ENCODE results near the gene RPL38. TPM values are rescaled to one million over a fixed set of nuclear protein-coding genes. Genes with fewer than 3 reads are reported as not detected.

The RPL38 gene
- total RNA-seq, 1 donor, result 400 TPM

DNA sequence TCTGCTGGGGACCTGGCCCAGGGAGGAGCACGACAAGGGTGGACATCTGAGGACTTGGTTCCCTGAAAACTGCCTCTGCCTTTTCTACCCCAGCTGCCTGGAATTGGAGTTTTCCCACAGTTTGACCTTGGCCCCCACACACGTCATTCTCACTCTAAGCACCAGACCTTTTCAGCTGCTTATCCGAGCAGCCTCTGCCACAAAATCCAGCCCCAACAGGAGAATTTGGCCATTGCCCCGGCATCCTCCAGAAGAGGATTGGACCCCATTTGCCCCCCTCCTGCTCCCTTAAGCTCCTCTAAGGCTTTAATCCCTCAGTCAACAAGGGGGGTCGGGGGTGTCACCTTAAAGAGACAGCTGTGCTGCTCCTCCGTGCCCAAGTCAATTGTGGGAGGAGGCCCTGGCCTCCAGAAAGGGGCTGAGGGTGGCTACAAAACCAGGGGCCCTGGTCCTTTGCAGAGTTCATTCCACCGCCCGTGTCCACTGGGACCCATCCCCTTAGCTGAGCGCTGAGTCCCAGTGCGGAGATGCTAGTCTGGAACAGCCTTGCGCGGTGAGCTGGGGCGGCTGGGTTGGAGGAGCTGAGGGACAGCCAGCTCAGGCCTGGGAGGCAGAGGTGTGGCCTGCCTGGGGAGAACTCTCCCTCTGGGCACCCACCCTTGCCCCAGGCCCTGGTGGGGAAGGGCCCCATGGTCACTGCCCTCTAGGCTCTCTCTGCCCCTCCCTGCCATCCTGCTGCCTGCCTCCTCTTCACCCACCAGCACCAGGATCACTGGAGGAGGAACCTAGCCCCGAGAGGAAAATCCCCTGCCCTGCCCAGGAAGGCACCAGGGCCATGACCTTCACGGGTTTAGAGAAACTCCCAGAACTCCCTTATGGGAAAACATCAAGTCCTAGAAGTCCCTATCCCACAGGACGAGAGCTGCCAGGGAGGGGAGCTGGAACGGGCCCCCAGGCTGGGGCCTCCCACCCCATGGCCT, 28.7 kb downstream of the RPL38 start:
- no peak for DNase-seq (ENCODE audit: low read depth)
- TF ChIP-seq, protein P1, sequence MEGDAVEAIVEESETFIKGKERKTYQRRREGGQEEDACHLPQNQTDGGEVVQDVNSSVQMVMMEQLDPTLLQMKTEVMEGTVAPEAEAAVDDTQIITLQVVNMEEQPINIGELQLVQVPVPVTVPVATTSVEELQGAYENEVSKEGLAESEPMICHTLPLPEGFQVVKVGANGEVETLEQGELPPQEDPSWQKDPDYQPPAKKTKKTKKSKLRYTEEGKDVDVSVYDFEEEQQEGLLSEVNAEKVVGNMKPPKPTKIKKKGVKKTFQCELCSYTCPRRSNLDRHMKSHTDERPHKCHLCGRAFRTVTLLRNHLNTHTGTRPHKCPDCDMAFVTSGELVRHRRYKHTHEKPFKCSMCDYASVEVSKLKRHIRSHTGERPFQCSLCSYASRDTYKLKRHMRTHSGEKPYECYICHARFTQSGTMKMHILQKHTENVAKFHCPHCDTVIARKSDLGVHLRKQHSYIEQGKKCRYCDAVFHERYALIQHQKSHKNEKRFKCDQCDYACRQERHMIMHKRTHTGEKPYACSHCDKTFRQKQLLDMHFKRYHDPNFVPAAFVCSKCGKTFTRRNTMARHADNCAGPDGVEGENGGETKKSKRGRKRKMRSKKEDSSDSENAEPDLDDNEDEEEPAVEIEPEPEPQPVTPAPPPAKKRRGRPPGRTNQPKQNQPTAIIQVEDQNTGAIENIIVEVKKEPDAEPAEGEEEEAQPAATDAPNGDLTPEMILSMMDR (IDR thresholded peaks at IDR 0.05; ENCODE audit: insufficient read depth, low read length), result no peak
- no peak overlapping the region for H3K4me3 ChIP-seq (ENCODE audit: low read depth, low read length)

DNA sequence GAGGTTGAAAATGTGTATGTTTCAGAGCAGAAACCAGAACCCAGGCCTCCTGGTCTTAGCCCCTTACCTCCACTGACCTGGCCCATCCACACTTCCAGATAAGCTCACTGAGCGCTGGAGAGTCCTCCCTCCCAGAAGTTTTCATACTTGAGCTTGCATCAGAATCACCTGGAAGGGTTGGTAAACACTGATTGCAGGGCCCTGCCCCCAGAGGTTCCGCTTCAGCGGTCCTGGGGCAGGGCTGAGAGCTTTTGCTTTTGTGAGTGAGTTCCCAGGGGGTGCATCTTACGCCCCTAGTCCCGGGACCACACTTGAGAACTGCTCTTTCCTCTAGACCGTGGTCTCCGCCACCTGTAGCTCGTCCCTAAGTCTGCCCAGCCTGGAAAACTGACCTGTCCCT, 30.5 kb downstream of the RPL38 start:
- no peak overlapping the region for H3K4me3 ChIP-seq (ENCODE audit: low read depth, low read length)
- TF ChIP-seq, protein P1 (IDR thresholded peaks at IDR 0.05; ENCODE audit: insufficient read depth, low read length), result no peak
- no peak for DNase-seq (ENCODE audit: low read depth)

DNA sequence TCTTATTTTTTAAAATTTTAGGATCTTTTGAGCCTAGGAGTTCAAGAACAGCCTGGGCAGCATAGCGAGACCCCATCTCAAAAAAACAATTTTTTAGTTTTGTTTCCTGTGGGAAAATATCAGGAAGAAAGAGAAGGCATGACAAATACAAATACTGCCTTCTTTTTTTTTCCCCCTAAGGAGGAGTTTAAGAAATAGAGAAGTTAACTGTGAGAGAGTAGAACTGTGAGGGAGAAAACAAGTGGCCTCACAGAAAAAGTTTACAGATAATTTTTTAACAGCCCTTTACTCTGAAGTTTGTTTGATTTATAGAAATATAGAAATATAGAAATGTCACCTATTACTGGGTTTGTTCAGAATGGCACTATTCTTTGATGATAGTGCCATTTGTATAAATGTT, 31.0 kb downstream of the RPL38 start:
- TF ChIP-seq, protein P1 (IDR thresholded peaks at IDR 0.05; ENCODE audit: insufficient read depth, low read length), result no peak
- DNase-seq (ENCODE audit: low read depth), result no peak
- no peak overlapping the region for H3K4me3 ChIP-seq (ENCODE audit: low read depth, low read length)

DNA sequence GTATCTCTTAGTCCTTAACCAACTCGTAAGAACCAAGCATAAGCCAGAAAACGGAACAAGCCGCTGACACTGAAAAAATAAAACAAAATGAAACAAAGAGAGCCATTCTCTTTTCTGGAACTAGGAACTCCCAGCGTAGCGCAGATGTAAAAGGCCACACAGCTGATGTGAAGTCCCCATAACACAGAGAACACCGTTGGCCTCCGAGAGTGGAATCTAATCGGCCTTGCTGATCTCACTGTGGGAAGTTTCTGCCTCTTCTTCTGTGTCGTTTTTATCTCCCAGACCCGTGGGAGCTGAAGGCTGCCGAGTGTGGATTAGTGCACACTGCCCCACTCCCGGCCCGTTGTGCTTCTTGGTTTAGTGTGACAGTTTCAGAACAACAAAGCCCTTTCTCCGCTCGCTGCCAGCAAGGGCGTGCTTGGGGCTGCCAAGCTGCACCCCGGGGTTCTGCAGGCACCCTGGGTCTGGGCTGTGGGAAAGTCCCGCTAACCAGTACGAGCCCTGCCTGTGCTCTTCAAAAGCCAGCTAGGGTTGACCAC, 31.6 kb downstream of the RPL38 start:
- TF ChIP-seq, protein P1 (IDR thresholded peaks at IDR 0.05; ENCODE audit: insufficient read depth, low read length), result no peak
- peak overlapping the region; percentile 10 for H3K4me3 ChIP-seq (ENCODE audit: low read depth, low read length)
- peak; percentile 14 for DNase-seq (ENCODE audit: low read depth)

DNA sequence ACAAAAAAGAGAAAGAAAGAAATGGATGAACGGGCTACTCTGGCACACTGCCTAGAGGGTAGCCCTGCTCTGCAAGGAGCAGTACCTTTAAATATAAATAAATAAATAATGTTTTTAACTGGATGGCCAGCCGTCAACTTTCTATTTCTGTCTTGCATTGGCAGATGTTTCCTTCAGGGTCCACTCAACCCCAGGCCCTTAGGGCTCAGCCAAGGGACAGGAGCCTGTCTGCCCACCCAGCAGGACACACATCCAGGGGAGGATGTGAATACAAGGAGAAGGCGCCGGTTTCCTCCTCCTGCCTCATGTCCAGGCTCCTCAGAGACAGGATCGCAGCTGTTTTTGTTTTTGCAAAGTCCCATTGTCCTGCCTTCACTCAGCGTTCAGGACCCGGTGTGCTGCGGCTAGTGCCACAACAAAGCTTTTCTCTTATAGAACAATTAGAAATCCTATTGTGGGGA, 32.5 kb downstream of the RPL38 start:
- no peak overlapping the region for H3K4me3 ChIP-seq (ENCODE audit: low read depth, low read length)
- TF ChIP-seq, protein P1 (IDR thresholded peaks at IDR 0.05; ENCODE audit: insufficient read depth, low read length), result no peak
- DNase-seq (ENCODE audit: low read depth), result no peak

DNA sequence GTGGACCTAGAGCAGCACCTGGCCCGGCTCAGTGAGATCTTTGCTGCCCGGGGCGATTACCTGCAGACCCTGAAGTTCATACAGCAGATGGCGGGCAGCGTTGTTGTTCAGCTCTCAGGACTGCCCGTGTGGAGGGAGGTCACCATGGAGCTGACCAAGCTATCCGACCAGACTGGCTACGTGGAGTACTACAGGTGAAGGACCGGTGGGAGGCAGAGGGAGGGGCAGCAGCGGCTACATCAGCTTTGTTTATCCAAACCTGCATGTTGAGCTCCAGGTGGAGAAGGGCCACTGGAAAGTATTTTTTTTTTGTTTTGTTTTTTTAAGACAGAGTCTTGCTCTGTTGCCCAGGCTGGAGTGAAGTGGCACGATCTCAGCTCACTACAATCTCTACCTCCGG, 33.8 kb downstream of the RPL38 start:
- TF ChIP-seq, protein P1 (IDR thresholded peaks at IDR 0.05; ENCODE audit: insufficient read depth, low read length), result no peak
- no peak for DNase-seq (ENCODE audit: low read depth)
- H3K4me3 ChIP-seq (ENCODE audit: low read depth, low read length), result no peak overlapping the region
